ENCODE data around the gene ANKS3. TPM values are rescaled to one million over a fixed set of nuclear protein-coding genes. Genes with fewer than 3 reads are reported as not detected.

Gene ANKS3
- total and polyA plus RNA-seq, 2 donors from 2014 or later = 20.7 to 27.6 TPM

DNA sequence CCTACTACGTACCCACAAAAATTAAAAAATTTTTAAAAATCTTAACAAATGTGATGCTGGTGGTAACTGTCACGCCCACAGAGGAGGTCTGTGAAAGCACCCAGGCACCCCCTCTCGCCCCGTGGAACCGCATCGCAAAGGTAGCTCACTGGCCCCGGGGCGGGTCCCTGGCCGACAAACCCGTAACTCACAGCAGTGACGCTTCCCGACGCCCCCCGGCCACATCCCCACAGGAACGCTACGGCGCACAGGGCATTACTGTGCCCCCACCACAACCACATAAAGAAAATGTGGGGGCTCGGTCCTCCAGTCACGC lies 366 bp downstream of the ANKS3 start:
- H3K4me1 ChIP-seq (ENCODE audit: control insufficient read depth in 2 of 3, insufficient read depth in 2 of 3, low read depth in 1 of 3, low read length in 3 of 3) = peaks cover 0 to 7% (median 6%) of the 10 kb centered on the region in 3 donors
- no peak for DNase-seq
- peak overlapping the region; percentile 62 to 97 (median 91) for H3K4me3 ChIP-seq (ENCODE audit: low read length in 3 of 3)
- peak overlapping the region; percentile 78 to 82 for H3K27ac ChIP-seq (ENCODE audit: low read depth in 2 of 2, low read length in 2 of 2)
- no peaks in the 10 kb centered on the region for H3K9me3 ChIP-seq (ENCODE audit: control insufficient read depth in 2 of 3, insufficient read depth in 1 of 3, low read length in 3 of 3)
- peaks cover 0 to 3% (median 3%) of the 10 kb centered on the region in 3 donors for H3K36me3 ChIP-seq (ENCODE audit: control insufficient read depth in 2 of 3, insufficient read depth in 3 of 3, low read length in 3 of 3)
- TF ChIP-seq, protein P1, sequence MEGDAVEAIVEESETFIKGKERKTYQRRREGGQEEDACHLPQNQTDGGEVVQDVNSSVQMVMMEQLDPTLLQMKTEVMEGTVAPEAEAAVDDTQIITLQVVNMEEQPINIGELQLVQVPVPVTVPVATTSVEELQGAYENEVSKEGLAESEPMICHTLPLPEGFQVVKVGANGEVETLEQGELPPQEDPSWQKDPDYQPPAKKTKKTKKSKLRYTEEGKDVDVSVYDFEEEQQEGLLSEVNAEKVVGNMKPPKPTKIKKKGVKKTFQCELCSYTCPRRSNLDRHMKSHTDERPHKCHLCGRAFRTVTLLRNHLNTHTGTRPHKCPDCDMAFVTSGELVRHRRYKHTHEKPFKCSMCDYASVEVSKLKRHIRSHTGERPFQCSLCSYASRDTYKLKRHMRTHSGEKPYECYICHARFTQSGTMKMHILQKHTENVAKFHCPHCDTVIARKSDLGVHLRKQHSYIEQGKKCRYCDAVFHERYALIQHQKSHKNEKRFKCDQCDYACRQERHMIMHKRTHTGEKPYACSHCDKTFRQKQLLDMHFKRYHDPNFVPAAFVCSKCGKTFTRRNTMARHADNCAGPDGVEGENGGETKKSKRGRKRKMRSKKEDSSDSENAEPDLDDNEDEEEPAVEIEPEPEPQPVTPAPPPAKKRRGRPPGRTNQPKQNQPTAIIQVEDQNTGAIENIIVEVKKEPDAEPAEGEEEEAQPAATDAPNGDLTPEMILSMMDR (IDR thresholded peaks at IDR 0.05; ENCODE audit: borderline replicate concordance, extremely low read depth, insufficient read depth) = no peak
- H3K27me3 ChIP-seq (ENCODE audit: control insufficient read depth, insufficient read depth, low read length) = no peaks in the 10 kb centered on the region
- intact Hi-C loops (cut with DNase I) = no loop called here
- FAIRE-seq = no peak
- peak overlapping the region; percentile 42 to 69 (median 58) for H3K9ac ChIP-seq (ENCODE audit: low read length in 3 of 3)

DNA sequence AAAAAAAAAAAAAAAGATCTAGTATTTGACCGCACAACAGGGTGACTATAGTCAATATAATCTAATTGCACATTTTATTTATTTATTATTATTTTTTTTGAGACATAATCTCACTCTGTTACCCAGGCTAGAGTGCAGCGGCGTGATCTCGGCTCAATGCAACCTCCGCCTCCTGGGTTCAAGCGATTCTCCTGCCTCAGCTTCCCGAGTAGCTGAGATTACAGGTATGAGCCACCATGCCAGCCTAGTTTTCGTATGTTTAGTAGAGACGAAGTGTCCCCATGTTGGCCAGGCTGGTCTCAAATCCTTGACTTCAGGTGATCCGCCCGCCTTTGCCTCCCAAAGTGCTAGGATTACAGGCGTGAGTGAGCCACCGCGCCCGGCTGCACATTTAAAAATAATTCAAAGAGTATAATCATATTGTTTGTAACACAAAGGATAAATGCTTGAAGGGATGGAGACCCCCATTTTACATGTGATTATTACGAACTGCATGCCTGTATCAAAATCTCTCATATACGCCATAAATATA lies 794 bp downstream of the ANKS3 start:
- Histone ChIP-seq H3K4me1 (ENCODE audit: control insufficient read depth in 2 of 3, insufficient read depth in 2 of 3, low read depth in 1 of 3, low read length in 3 of 3) (peaks cover 0 to 7% (median 6%) of the 10 kb centered on the region in 3 donors), H3K4me3 (ENCODE audit: low read length in 3 of 3) (peak overlapping the region; percentile 62 to 97 (median 91)), H3K9me3 (ENCODE audit: control insufficient read depth in 2 of 3, insufficient read depth in 1 of 3, low read length in 3 of 3) (no peaks in the 10 kb centered on the region), H3K36me3 (ENCODE audit: control insufficient read depth in 2 of 3, insufficient read depth in 3 of 3, low read length in 3 of 3) (peaks cover 0 to 8% (median 7%) of the 10 kb centered on the region in 3 donors), H3K9ac (ENCODE audit: low read length in 3 of 3) (peak overlapping the region; percentile 42 to 69 (median 58)), H3K27me3 (ENCODE audit: control insufficient read depth, insufficient read depth, low read length) (no peaks in the 10 kb centered on the region), H3K27ac (ENCODE audit: low read depth in 2 of 2, low read length in 2 of 2) (no peak overlapping the region)
- TF ChIP-seq, protein P1 (IDR thresholded peaks at IDR 0.05; ENCODE audit: borderline replicate concordance, extremely low read depth, insufficient read depth) = no peak
- DNase-seq (peak in 3 of 5 donors; percentile 13 to 34 (median 14)), FAIRE-seq (no peak)
- intact Hi-C loops (cut with DNase I) = no loop called here

DNA sequence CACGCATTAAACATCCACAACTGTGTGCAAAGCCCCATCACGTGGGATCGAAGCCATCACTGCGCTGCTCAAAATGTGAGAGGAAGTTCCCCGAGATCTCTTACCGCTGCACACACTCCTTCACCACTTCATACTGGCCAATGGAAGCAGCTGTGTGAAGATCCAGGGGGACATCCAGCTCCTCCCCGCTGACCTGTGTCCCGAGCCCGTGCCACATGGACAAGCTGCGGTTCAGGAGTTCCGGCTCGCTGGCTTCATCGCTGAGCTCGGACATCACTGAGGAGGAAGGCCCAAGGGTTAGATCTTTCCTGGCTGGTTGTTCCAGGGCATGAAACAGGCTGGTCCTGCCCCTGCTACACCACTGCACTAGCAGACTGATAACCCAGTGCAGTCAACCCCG lies 4.2 kb downstream of the ANKS3 start:
- H3K27ac ChIP-seq (ENCODE audit: low read depth in 2 of 2, low read length in 2 of 2) = no peak overlapping the region
- no peak overlapping the region for H3K9ac ChIP-seq (ENCODE audit: low read length in 3 of 3)
- H3K36me3 ChIP-seq (ENCODE audit: control insufficient read depth in 2 of 3, insufficient read depth in 3 of 3, low read length in 3 of 3) = peaks cover 0 to 23% (median 19%) of the 10 kb centered on the region in 3 donors
- peaks cover 0 to 3% (median under 1%) of the 10 kb centered on the region in 3 donors for H3K4me1 ChIP-seq (ENCODE audit: control insufficient read depth in 2 of 3, insufficient read depth in 2 of 3, low read depth in 1 of 3, low read length in 3 of 3)
- DNase-seq = peak in 1 of 5 donors; percentile 49
- no peaks in the 10 kb centered on the region for H3K9me3 ChIP-seq (ENCODE audit: control insufficient read depth in 2 of 3, insufficient read depth in 1 of 3, low read length in 3 of 3)
- no peak for FAIRE-seq
- H3K27me3 ChIP-seq (ENCODE audit: control insufficient read depth, insufficient read depth, low read length) = no peaks in the 10 kb centered on the region
- intact Hi-C loops (cut with DNase I) = no loop called here
- TF ChIP-seq, protein P1 (IDR thresholded peaks at IDR 0.05; ENCODE audit: borderline replicate concordance, extremely low read depth, insufficient read depth) = no peak
- H3K4me3 ChIP-seq (ENCODE audit: low read length in 3 of 3) = no peak overlapping the region

DNA sequence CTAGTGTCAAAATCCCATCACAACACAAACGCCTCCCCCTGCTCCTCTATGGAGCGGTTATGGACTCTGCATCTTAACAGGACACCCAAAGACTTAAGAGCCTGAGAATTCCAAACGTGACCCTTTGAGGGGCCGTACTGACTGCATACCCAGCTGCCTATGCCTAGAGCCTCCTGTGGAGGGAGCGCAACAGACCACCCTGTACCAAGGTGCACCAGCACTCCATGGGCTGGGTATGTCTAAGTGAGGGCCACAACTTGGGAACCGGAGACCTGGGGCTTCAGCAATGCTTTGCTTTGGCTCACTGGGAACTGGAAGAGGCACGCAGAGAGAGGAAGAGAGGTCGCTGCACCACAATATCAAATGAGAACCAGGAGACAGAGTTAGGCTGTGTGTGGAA lies 5.4 kb downstream of the ANKS3 start:
- intact Hi-C loops (cut with DNase I) = no loop called here
- Histone ChIP-seq H3K9ac (ENCODE audit: low read length in 3 of 3) (no peak overlapping the region), H3K27ac (ENCODE audit: low read depth in 2 of 2, low read length in 2 of 2) (no peak overlapping the region), H3K27me3 (ENCODE audit: control insufficient read depth, insufficient read depth, low read length) (no peaks in the 10 kb centered on the region), H3K4me3 (ENCODE audit: low read length in 3 of 3) (no peak overlapping the region), H3K9me3 (ENCODE audit: control insufficient read depth in 2 of 3, insufficient read depth in 1 of 3, low read length in 3 of 3) (no peaks in the 10 kb centered on the region), H3K4me1 (ENCODE audit: control insufficient read depth in 2 of 3, insufficient read depth in 2 of 3, low read depth in 1 of 3, low read length in 3 of 3) (peaks cover 0 to 2% (median 0%) of the 10 kb centered on the region in 3 donors), H3K36me3 (ENCODE audit: control insufficient read depth in 2 of 3, insufficient read depth in 3 of 3, low read length in 3 of 3) (peaks cover 0 to 23% (median 22%) of the 10 kb centered on the region in 3 donors)
- FAIRE-seq (no peak), DNase-seq (peak in 1 of 5 donors; percentile 23)
- TF ChIP-seq, protein P1 (IDR thresholded peaks at IDR 0.05; ENCODE audit: borderline replicate concordance, extremely low read depth, insufficient read depth) = no peak
